GM23338 (cell line): ENCODE results near the gene EXOC3L2. TPM values are rescaled to one million over a fixed set of nuclear protein-coding genes. Genes with fewer than 3 reads are reported as not detected.

Experiments used
- ATAC-seq: fragments of 200-7000 bp; cut with Tn5 transposase; 3 replicates; pipeline ENCODE4 v1.9.1; 2020
- DNase-seq: peaks from one replicate; pipeline ENCODE4 v3.0.0-alpha.2; 2015; ENCODE audit warnings: low spot score
- H2AFZ ChIP-seq: fragments of 200-600 bp; sonication (generic); 2 replicates; pipeline ENCODE4 v1.8.0; 2016; ENCODE audit warnings: antibody characterized with exemption, mild to moderate bottlenecking, moderate library complexity
- H3F3A ChIP-seq: fragments of 200-600 bp; sonication (generic); replicated peaks from 2 replicates; pipeline ENCODE4 v1.8.0; 2017; ENCODE audit warnings: antibody characterized with exemption, mixed run types, low read depth
- H3K27ac ChIP-seq: fragments of 200-600 bp; sonication (generic); 2 replicates; pipeline ENCODE4 v1.6.1; 2016; ENCODE audit warnings: low read depth
- H3K27me3 ChIP-seq: fragments of 200-600 bp; sonication (generic); 2 replicates; pipeline ENCODE4 v1.8.0; 2016; ENCODE audit warnings: mild to moderate bottlenecking, mixed run types, moderate library complexity; ENCODE audit not compliant: insufficient read depth
- H3K36me3 ChIP-seq: fragments of 200-600 bp; sonication (generic); 2 replicates; pipeline ENCODE4 v1.8.0; 2016; ENCODE audit warnings: mild to moderate bottlenecking; ENCODE audit not compliant: insufficient read depth
- H3K4me1 ChIP-seq: fragments of 200-600 bp; sonication (generic); 2 replicates; pipeline ENCODE4 v1.8.0; 2016; ENCODE audit warnings: mild to moderate bottlenecking, moderate library complexity; ENCODE audit not compliant: insufficient read depth
- H3K4me2 ChIP-seq: fragments of 200-600 bp; sonication (generic); 2 replicates; pipeline ENCODE4 v1.7.1; 2017; ENCODE audit warnings: mixed run types
- H3K4me3 ChIP-seq: fragments of 200-600 bp; sonication (generic); 2 replicates; pipeline ENCODE4 v1.6.1; 2016; ENCODE audit warnings: mixed run types
- H3K79me2 ChIP-seq: fragments of 200-600 bp; sonication (generic); replicated peaks from 2 replicates; pipeline ENCODE4 v1.8.0; 2017; ENCODE audit warnings: mild to moderate bottlenecking; ENCODE audit not compliant: insufficient read depth
- H3K9me2 ChIP-seq: fragments of 200-600 bp; sonication (generic); 2 replicates; pipeline ENCODE4 v1.8.0; 2017; ENCODE audit not compliant: insufficient read depth
- H4K20me1 ChIP-seq: fragments of 200-600 bp; sonication (generic); replicated peaks from 2 replicates; pipeline ENCODE4 v1.8.0; 2017; ENCODE audit warnings: mild to moderate bottlenecking; ENCODE audit not compliant: insufficient read depth
- H3K27ac Mint-ChIP-seq: 2 replicates; pipeline ENCODE4 v1.8.0; 2020; ENCODE audit warnings: inconsistent platforms, mild to moderate bottlenecking, moderate library complexity, mixed read lengths
- H3K27me3 Mint-ChIP-seq: 3 replicates; pipeline ENCODE4 v1.8.0; 2022; ENCODE audit warnings: low read depth, mild to moderate bottlenecking, moderate library complexity, mixed read lengths, inconsistent platforms; ENCODE audit not compliant: insufficient read depth, poor library complexity
- H3K36me3 Mint-ChIP-seq: 3 replicates; pipeline ENCODE4 v1.8.0; 2021; ENCODE audit warnings: low read depth, mild to moderate bottlenecking, inconsistent platforms, moderate library complexity, mixed read lengths
- H3K4me1 Mint-ChIP-seq: 3 replicates; pipeline ENCODE4 v1.8.0; 2020; ENCODE audit warnings: mild to moderate bottlenecking, inconsistent platforms, mixed read lengths
- H3K4me3 Mint-ChIP-seq: 3 replicates; pipeline ENCODE4 v1.8.0; 2021; ENCODE audit warnings: moderate library complexity, mild to moderate bottlenecking, inconsistent platforms, mixed read lengths
- H3K9me3 Mint-ChIP-seq: 3 replicates; pipeline ENCODE4 v1.8.0; 2020; ENCODE audit warnings: moderate library complexity, mild to moderate bottlenecking, inconsistent platforms, mixed read lengths
- CREB1 ChIP-seq: fragments of 250-450 bp; sonication (Bioruptor Pico); IDR thresholded peaks from 2 replicates; pipeline ENCODE4 v1.5.0; 2020; ENCODE audit warnings: low read depth, mild to moderate bottlenecking, moderate library complexity
- CTCF ChIP-seq, 2 experiments: fragments of 200-600 bp in 1 of 2; sonication (generic) in 1 of 2; conservative IDR thresholded peaks; 2 replicates each; pipeline versions ENCODE4 v1.5.1 to v1.6.1; 2016 to 2017; ENCODE audit warnings: antibody characterized with exemption in 2 of 2, low read depth in 2 of 2, mild to moderate bottlenecking in 2 of 2, moderate library complexity in 1 of 2
- EZH2 ChIP-seq: fragments of 200-600 bp; sonication (generic); IDR thresholded peaks from one replicate; pipeline ENCODE4 v1.8.0; 2017; ENCODE audit warnings: antibody characterized with exemption, mild to moderate bottlenecking, low read depth; ENCODE audit not compliant: unreplicated experiment
- JUNB ChIP-seq: IDR thresholded peaks from one replicate; pipeline ENCODE4 v1.6.1; 2016; ENCODE audit warnings: antibody characterized with exemption; ENCODE audit not compliant: unreplicated experiment
- NANOG ChIP-seq: IDR thresholded peaks from 2 replicates; pipeline ENCODE4 v1.6.1; 2016; ENCODE audit warnings: antibody characterized with exemption, borderline replicate concordance
- POLR2AphosphoS5 ChIP-seq: IDR thresholded peaks from 2 replicates; pipeline ENCODE4 v1.6.1; 2016; ENCODE audit warnings: antibody characterized with exemption, low read depth
- REST ChIP-seq: IDR thresholded peaks from one replicate; pipeline ENCODE4 v1.6.1; 2018; ENCODE audit warnings: antibody characterized with exemption; ENCODE audit not compliant: unreplicated experiment
- ZNF114 ChIP-seq: fragments of 250-450 bp; sonication (Bioruptor Pico); IDR thresholded peaks from 2 replicates; pipeline ENCODE4 v1.5.0; 2020; ENCODE audit warnings: mild to moderate bottlenecking, moderate library complexity
- ZNF331 ChIP-seq: fragments of 250-450 bp; sonication (Bioruptor Pico); IDR thresholded peaks from 2 replicates; pipeline ENCODE4 v1.5.0; 2020; ENCODE audit warnings: low read depth, mild to moderate bottlenecking, moderate library complexity
- ZNF462 ChIP-seq: fragments of 250-450 bp; sonication (Bioruptor Pico); IDR thresholded peaks from 2 replicates; pipeline ENCODE4 v1.5.0; 2020; ENCODE audit warnings: mild to moderate bottlenecking, moderate library complexity
- polyA plus RNA-seq: library from polyadenylated mRNA; unstranded; fragments of >200 nt; fragmentation: Nextera tagmentation; extraction: Ambion mirVana; gene quantifications from 2 replicates; pipeline ENCODE4 v1.2.1, GENCODE V29; 2016
- total RNA-seq: library from RNA; depleted of rRNA; stranded (reverse); fragments of >200 nt; shearing (Covaris generic); gene quantifications from 2 replicates; pipeline ENCODE4 v1.2.3, GENCODE V29; 2014

The EXOC3L2 gene
- total and polyA plus RNA-seq, 2 experiments from 2014 or later, result 2.8 to 3.2 TPM

- TF ChIP-seq ZNF462 (CRISPR knock-in tag) (no peak), NANOG (no peak), CTCF (conservative IDR thresholded peaks at IDR 0.05; ENCODE audit: low read depth in 2 of 2) (no peak)
These were observed 46.6 kb upstream of the EXOC3L2 start (continued) for GRCh38 chr19:45291834-45292233.

GRCh38 chr19:45290381-45290931 is 45.2 kb upstream of the EXOC3L2 start:
- H3K27ac Mint-ChIP-seq, result no peak overlapping the region
- H3K79me2 ChIP-seq, result no peaks in the 10 kb centered on the region
- ATAC-seq, result no peak
- H3K4me2 ChIP-seq, result no peak overlapping the region
- peaks cover 30% of the 10 kb centered on the region for H3K36me3 Mint-ChIP-seq
- no peaks in the 10 kb centered on the region for H3K27me3 ChIP-seq
- H4K20me1 ChIP-seq, result peaks cover 3% of the 10 kb centered on the region; the same call in 1 of the 2 replicates
- H3K36me3 ChIP-seq, result peaks cover 3% of the 10 kb centered on the region; the same call in 1 of the 2 replicates
- H3K4me1 Mint-ChIP-seq, result no peaks in the 10 kb centered on the region; the same call in 2 of the 3 replicates
- H3K9me3 Mint-ChIP-seq, result no peaks in the 10 kb centered on the region
- no peak overlapping the region for H3K27ac ChIP-seq
- no peak overlapping the region for H3K4me3 Mint-ChIP-seq
- no peaks in the 10 kb centered on the region for H3K9me2 ChIP-seq
- H2AFZ ChIP-seq, result no peak overlapping the region
- H3K4me1 ChIP-seq, result no peaks in the 10 kb centered on the region
- DNase-seq, result no peak
- H3K4me3 ChIP-seq, result no peak overlapping the region
- H3K27me3 Mint-ChIP-seq, result peaks cover 13% of the 10 kb centered on the region
- H3F3A ChIP-seq, result no peaks in the 10 kb centered on the region
- TF ChIP-seq ZNF331 (CRISPR knock-in tag), result no peak
- TF ChIP-seq REST, result no peak
- no peak for TF ChIP-seq EZH2
- TF ChIP-seq POLR2AphosphoS5, result no peak
- no peak for TF ChIP-seq ZNF114
- no peak for TF ChIP-seq NANOG
- TF ChIP-seq JUNB, result no peak
- no peak for TF ChIP-seq CREB1 (CRISPR knock-in tag)
